ENCODE measurements around the gene FAM3D.

FAM3D gene, protein sequence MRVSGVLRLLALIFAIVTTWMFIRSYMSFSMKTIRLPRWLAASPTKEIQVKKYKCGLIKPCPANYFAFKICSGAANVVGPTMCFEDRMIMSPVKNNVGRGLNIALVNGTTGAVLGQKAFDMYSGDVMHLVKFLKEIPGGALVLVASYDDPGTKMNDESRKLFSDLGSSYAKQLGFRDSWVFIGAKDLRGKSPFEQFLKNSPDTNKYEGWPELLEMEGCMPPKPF

DNA sequence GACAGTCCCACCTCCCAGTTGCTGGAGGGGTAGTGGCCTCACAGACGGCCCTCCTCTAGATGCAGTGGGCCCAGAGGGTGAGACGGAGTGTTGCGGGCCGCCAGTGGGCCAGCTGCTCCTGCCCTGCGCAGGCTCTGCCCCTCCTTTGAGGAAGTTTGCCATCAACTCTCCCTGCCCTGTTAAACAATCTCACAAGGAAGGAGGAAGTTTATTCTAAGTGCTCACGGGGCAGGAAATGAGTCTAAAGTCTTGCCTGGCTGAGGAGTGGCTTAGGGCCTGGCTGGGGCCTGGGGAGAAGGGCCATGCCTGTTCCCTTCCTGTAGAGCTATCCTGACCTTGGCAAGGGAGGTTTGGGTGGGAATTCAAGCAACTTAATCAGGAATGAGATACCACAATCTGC, at the start of gene FAM3D:
FAM3D (minus strand) TSS at position 92 of the 400 bp plus-strand sequence. CDS start 11,211 bp downstream, outside the sequence.
- no peak for TF ChIP-seq GATA2 (IDR thresholded peaks at IDR 0.05; ENCODE audit: low read depth, low read length)
- TF ChIP-seq GATA3 (IDR thresholded peaks at IDR 0.05; ENCODE audit: low read depth, low read length) = no peak

DNA sequence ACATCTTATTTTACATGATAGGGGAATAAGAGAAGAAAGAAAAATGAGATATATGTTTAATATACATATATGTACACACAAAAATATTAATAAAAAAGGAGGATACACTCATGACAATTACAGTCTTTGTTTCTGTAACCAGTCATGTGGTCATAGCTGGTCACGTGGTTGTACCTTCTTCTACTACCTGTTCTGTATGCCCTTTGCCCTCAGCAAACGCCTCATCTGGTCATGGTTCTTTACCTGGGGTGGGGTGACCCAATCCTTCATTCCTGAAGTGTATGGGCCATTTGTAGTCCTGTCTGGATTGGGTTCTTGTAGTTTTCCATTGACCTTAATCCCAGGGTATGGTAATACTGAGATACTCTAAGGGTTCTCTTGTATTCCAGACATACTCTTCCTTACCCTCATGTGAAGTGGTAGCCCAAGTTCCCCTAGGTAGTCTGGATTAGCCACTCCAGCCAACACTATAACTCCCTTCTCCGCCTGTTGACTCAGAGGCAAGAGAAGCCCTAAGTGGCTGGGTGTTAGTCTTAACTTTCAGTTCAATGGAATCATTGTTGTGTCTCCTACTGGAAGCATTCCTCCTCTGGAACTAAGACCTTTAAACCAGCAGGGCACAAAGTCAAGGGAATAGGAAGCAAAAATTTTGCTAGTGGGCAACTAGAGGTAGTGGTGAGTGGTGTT, 47.3 kb upstream of the FAM3D start:
- TF ChIP-seq GATA2 (IDR thresholded peaks at IDR 0.05; ENCODE audit: low read depth, low read length) (no peak), GATA3 (IDR thresholded peaks at IDR 0.05; ENCODE audit: low read depth, low read length) (no peak)

DNA sequence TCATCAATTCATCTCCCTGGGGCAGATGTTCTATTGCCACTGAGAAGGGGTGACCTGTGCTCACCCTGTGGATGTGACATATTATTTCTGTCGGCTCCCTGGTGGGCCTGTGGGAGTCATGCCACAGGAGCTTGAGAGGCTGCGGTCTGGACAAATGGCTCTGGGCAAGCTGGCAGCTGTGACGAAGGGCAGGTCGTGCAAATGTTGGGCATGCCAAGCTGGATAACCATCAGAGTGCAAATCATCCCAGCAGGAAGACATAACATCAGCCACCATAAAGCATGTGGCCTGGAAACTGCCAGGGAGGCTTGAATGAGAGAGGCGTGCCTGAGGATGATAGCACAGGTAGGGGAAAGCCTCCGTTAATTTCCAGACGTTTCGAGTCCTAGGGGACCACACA, 45.3 kb upstream of the FAM3D start:
- peak; percentile 63 for TF ChIP-seq GATA3 (IDR thresholded peaks at IDR 0.05; ENCODE audit: low read depth, low read length)
- TF ChIP-seq GATA2 (IDR thresholded peaks at IDR 0.05; ENCODE audit: low read depth, low read length) = peak; percentile 97

DNA sequence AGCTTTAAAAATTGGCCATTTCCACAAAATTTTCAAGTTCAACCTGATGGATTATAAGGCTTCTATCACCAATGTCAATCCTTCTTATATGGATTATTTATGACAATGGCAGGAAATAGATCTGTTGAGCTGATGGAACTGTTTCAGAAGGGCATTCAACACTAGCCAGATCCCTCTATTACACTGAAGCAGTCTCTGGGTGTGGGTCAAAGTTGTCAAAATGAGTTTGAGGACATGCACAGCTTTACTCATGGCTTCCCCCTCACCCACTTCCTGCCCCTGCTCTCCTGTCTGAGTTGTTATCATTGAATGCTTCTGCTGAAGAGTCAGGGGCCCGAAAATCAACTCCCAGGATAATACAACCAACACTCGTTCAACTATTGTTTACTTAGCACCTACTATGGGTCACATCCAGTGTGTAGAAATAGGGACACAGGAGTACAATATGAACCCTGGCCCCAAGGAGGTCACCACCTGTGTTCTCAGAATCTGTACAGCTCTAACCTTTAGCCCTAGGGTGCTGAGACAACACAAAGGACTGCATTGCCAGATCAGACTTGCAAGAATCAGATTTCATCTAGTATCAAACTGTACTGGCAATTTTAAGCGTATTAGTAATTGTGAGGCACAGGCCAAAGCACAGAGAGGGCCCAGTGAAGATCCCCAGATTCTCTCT, 41.7 kb upstream of the FAM3D start:
- TF ChIP-seq GATA2 (IDR thresholded peaks at IDR 0.05; ENCODE audit: low read depth, low read length) = no peak
- TF ChIP-seq GATA3 (IDR thresholded peaks at IDR 0.05; ENCODE audit: low read depth, low read length) = no peak

DNA sequence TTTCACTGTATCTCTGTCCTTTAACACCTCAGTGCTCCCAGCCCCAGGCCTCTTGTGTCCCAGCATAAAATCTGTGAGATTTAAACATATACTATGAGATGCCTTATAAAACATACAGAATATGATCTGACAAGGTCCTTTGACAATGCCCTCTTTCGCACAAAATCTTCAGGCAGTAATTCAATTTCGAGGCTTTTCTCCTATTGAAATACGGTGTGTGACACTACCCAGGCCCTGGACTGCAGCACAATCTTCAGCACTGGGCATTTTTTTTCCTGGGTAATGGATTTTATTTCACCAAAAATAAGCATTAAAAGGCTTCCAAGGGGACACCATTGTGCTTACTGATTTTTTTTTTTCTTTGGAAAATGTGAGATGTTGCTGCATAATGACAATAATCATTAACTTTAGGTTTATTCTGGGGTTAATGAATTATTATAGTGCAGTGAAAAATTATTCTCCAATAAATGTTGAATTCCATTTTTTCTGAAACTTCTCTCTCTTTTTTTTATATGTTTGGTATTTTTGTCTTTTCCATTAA, 40.9 kb upstream of the FAM3D start:
- TF ChIP-seq GATA3 (IDR thresholded peaks at IDR 0.05; ENCODE audit: low read depth, low read length) (no peak), GATA2 (IDR thresholded peaks at IDR 0.05; ENCODE audit: low read depth, low read length) (peak; percentile 51; the same call in 1 of the 2 replicates)

DNA sequence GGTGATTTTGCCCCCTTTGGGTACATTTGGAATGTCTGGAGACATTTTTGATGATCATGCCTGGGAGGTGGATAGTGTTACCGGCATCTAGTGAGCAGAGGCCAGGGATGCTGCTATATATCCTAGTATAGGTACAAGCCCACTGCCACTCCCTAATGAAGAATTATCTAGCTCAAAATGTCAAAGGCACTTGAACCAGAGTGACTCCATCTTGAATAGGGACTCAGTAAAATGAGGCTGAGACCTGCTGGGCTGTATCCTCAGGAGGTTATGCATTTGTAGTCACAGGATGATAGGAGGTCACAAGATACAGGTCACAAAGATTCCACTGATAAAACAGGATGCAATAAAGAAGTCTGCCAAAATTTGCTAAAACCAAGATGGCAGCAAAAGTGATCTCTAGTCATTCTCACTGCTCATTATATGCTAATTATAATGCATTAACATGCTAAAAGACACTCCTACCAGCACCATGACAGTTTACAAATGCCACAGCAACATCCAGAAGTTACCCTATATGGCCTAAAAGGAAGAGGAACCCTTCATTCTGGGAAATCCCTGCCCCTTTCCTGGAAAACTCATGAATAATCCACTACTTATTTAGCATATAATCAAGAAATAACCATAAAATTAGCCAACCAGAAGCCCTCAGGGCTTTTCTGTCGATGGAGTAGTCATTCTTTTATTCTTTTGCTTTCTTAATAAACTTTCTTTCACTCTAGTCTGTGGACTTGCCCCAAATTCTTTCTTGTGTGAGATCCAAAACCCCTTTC, 40.0 kb upstream of the FAM3D start:
- no peak for TF ChIP-seq GATA2 (IDR thresholded peaks at IDR 0.05; ENCODE audit: low read depth, low read length)
- no peak for TF ChIP-seq GATA3 (IDR thresholded peaks at IDR 0.05; ENCODE audit: low read depth, low read length)

DNA sequence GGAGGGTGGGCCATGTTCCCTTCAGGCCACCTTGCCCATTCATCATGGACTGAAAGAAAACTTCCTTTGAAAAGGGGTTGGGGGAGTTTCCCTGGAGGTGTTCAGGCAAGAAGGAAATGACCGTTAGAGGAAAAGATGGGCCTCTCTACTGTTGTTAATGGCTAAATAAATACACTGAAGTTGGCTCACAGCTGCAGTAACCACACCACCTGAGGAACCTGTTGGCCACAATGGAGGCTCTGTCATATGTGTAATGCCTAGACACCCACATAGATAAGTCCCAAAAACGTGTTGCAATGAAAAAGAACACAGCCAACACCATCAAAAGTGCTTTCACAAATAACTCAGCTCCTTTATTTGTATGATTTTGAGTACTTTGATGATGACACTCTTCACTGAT, 38.2 kb upstream of the FAM3D start:
- TF ChIP-seq GATA2 (IDR thresholded peaks at IDR 0.05; ENCODE audit: low read depth, low read length) (no peak), GATA3 (IDR thresholded peaks at IDR 0.05; ENCODE audit: low read depth, low read length) (no peak)

DNA sequence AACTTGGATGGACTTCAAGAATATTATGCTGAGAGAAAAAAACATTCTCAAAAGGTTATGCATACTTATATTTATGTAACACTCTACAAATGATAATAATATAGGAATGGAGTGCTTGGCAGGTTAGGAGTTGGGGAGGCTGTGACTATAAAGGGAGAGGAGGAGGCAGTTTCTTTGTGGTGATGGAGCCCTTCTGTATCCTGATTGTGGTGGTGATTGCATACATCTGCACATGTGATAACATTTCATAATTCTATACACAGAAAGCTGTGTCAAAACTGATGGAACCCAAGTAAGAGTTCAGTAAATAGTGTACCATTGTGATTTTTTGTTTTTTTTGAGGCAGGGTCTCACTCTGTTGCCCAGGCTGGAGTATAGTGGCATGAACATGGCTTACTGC, 31.7 kb upstream of the FAM3D start:
- TF ChIP-seq GATA2 (IDR thresholded peaks at IDR 0.05; ENCODE audit: low read depth, low read length) (no peak), GATA3 (IDR thresholded peaks at IDR 0.05; ENCODE audit: low read depth, low read length) (no peak)

DNA sequence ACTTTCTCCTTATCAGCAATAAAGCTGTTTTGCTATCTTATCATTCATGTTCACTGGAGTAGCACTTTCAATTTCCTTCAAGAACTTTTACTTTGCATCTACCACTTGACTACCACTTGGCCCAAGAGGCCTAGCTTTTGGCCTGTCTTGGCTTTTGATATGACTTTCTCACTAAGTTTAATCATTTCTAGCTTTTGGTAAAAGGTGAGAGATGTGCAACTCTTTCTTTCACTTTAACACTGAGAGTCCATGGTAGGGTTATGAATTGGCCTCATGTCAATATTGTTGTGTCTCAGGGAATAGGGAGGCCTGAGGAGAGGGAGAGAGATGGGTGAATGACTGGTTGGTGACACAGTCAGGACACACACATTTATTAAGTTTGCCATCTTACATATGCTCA, 31.0 kb upstream of the FAM3D start:
- TF ChIP-seq GATA2 (IDR thresholded peaks at IDR 0.05; ENCODE audit: low read depth, low read length) (no peak), GATA3 (IDR thresholded peaks at IDR 0.05; ENCODE audit: low read depth, low read length) (no peak)

DNA sequence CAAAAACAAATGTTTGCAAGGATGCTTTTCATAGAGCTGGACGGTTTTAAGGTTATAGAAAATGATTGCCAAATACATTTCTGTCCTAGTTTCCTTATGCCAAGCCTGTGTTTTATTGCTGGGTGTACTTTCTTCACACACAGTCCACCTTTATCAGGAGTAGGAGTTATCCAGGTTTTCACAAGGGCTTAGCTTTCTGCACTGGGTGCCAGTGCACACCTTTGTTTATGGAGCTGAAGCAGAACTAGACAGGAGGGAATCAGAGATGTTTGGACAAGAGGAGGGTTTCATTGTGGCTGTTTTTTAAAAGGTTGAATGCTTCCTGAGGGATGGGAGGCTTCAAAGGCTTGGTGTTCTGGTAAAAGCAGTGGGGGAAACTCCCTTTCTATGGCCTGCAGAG, 29.5 kb upstream of the FAM3D start:
- no peak for TF ChIP-seq GATA2 (IDR thresholded peaks at IDR 0.05; ENCODE audit: low read depth, low read length)
- TF ChIP-seq GATA3 (IDR thresholded peaks at IDR 0.05; ENCODE audit: low read depth, low read length) = no peak

DNA sequence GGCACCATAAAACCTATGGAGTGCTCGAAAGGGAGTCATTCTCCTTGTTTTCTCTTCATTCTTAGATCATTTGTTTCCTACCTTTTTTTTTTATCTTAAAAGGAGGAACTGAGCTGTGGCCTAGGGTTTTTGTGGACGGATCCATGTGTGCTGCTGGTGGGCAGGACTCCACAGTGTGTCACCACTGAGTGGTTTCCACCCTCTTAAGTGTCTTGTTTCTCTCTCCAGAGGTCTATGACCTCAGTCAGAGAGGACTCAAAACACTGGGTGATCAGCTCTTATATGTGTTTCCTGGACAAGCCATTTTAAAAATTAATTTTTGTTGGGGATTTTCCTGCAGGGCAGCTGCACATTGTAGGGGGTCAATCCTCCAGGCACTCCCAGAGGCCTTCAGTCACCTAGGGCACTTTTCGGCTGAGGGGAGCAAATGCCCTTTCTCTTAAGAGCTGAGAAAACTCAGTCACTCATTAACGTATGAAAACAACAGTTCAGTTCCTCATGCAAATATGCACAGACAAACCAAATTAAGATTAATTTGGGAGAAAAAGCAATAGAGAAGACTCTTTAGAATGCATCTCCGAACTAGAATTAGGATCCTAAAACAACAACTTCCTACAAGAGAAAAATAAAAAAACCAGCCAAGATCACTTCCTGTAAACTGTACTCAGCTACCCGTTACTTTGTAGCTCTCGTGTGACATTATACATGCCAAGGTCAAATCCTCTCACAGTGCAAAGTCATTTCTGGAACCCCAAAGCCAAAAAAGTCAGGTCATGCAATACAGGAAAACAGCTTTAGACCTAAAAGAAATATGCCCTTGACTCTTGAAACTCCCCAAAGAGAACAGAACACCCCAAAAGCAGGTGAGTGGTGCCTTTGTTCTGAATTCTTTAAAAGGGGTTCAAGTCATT, 27.6 kb upstream of the FAM3D start:
- TF ChIP-seq GATA3 (IDR thresholded peaks at IDR 0.05; ENCODE audit: low read depth, low read length) (no peak), GATA2 (IDR thresholded peaks at IDR 0.05; ENCODE audit: low read depth, low read length) (no peak)

DNA sequence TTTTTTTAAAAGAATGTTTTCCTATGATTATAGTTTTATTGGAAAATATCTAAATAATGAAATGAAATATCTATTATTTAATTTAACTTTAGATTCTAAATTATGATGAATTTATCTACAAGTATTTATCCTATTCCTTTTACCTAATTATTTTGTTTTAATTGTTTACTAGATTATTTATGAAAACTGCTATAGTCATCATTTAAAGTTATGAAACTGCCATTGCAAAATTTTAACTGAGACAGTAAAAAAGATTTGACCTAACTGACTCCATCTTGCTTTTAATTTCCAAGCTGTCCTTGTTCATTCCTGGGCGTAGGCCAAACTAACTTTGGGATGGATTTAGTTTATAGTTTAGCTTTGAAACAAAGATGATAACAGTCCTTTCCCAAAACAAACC, 25.9 kb upstream of the FAM3D start:
- TF ChIP-seq GATA2 (IDR thresholded peaks at IDR 0.05; ENCODE audit: low read depth, low read length) (no peak), GATA3 (IDR thresholded peaks at IDR 0.05; ENCODE audit: low read depth, low read length) (no peak)

DNA sequence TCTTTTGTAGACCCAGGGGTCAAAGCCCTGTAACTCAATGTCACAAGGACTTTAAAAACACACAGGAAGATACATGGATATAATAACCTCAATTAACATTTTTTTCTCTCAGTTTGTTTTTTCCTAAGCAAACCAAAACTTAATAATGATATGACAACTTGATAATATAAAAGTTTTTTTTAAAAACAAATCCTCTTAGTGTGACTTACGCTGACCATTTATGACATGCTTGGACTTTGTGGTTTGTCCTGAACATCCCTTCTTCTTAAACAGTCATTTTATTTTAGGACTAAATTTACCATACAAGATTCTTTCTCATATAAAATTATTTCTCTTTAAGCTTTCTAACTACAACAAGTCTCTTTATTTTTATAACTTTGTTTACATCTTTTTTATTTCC, 25.4 kb upstream of the FAM3D start:
- TF ChIP-seq GATA3 (IDR thresholded peaks at IDR 0.05; ENCODE audit: low read depth, low read length) (no peak), GATA2 (IDR thresholded peaks at IDR 0.05; ENCODE audit: low read depth, low read length) (no peak)
